NB4 (cell line): Measurements from ENCODE around the gene MAP4K2.

Source experiments
- DNase-seq: peaks from one replicate; pipeline ENCODE4 v3.0.0; 2010; ENCODE audit warnings: low read depth
- H3K4me3 ChIP-seq: one replicate; pipeline ENCODE4 v1.5.1; 2011; ENCODE audit warnings: mild to moderate bottlenecking, low read depth, low read length, moderate library complexity
- CTCF ChIP-seq: IDR thresholded peaks from one replicate; pipeline ENCODE4 v1.5.1; 2012; ENCODE audit warnings: low read depth, low read length
- MYC ChIP-seq: IDR thresholded peaks from 2 replicates; pipeline ENCODE4 v1.6.1; 2011; ENCODE audit warnings: low read depth, low read length
- POLR2A ChIP-seq: IDR thresholded peaks from 2 replicates; pipeline ENCODE4 v1.6.1; 2011; ENCODE audit warnings: mild to moderate bottlenecking; ENCODE audit not compliant: insufficient read length; ENCODE audit errors: extremely low read depth
- TF ChIP-seq, protein P1 (sequence below): IDR thresholded peaks from 2 replicates; pipeline ENCODE4 v1.6.1; 2011; ENCODE audit warnings: low read depth, low read length

The MAP4K2 gene

GRCh38 chr11:64752175-64752970, 50.6 kb downstream of the MAP4K2 start:
- no peak for DNase-seq
- no peak for TF ChIP-seq MYC
- TF ChIP-seq, protein P1, sequence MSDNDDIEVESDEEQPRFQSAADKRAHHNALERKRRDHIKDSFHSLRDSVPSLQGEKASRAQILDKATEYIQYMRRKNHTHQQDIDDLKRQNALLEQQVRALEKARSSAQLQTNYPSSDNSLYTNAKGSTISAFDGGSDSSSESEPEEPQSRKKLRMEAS: no peak
- TF ChIP-seq CTCF: no peak
- TF ChIP-seq POLR2A: no peak
- no peak overlapping the region for H3K4me3 ChIP-seq

GRCh38 chr11:64751580-64751979, 51.4 kb downstream of the MAP4K2 start:
- H3K4me3 ChIP-seq: no peak overlapping the region
- no peak for DNase-seq
- TF ChIP-seq POLR2A (no peak), MYC (no peak), CTCF (no peak)
- TF ChIP-seq, protein P1: no peak

DNA sequence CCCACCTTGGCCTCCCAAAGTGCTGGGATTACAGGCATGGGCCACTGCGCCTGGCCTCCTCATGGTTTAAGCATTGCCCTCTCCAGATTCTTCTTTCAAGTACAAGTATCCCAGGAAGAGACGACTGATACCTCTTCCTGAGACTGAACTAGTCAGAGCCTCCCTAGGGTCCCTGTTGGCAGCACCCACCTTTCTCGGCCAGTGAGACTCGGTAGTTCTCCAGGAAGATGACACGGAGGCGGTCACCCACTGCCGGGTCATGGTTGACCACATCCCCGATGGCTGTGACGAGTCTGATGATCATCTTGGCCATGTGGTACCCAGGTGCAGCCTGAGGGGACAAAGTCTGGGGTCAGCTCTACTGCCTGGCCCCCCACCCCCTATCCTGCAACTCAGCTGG, 51.9 kb downstream of the MAP4K2 start:
- no peak for DNase-seq
- H3K4me3 ChIP-seq: no peak overlapping the region
- TF ChIP-seq CTCF (no peak), POLR2A (no peak)
- TF ChIP-seq, protein P1: no peak

- TF ChIP-seq CTCF (no peak), MYC (no peak), POLR2A (no peak)
- TF ChIP-seq, protein P1: no peak
- DNase-seq: no peak
- H3K4me3 ChIP-seq: no peak overlapping the region
Measured at GRCh38 chr11:64750361-64751054, 52.5 kb downstream of the MAP4K2 start.

DNA sequence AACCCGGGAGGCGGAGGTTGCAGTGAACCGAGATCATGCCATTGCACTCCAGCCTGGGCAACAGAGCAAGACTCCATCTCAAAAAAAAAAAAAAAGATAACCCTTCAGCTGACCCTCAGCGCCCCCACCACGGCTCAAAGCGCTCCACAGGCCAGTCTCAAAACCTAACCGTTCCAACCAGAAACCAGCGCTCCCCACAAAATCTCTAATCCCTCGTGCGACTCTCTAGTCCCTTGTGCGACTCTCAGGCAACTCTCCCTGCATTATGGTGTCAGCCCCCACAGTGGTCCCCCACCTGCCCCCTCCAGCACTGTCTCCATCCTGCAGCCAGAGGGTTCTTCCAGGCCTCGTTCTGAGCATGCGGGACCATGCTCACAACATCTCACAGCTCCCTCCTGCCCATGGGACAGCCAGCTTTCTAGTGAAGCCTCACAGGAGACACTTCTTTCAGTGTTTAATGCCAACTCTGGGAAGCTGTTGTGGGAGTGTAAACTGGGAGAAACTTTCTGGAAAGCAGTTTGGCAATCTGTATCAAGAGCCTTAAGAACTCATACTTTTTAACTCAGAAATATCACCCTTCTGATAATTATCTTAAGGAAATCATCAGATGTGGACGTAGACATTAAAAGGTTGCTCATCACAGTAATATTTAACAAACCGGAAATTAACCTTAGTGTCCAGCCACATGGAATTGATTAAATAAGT, 54.9 kb downstream of the MAP4K2 start:
- no peak for DNase-seq
- no peak overlapping the region for H3K4me3 ChIP-seq
- no peak for TF ChIP-seq CTCF
- TF ChIP-seq POLR2A: no peak
- TF ChIP-seq MYC: no peak
- TF ChIP-seq, protein P1: no peak
